ENCODE data around the gene MYL12A. TPM values are rescaled to one million over a fixed set of nuclear protein-coding genes. Genes with fewer than 3 reads are reported as not detected.

MYL12A gene
- total and polyA plus RNA-seq, 2 experiments from 2014 or later, result 456 to 692 TPM

GRCh38 chr18:3294435-3295080 is 47.0 kb downstream of the MYL12A start:
- no peak overlapping the region for H3K4me3 ChIP-seq
- WGBS (ENCODE audit: low lambda C conversion rate, missing lambda C conversion rate), result 78% methylated on average over 3 of the region's 3 CpGs

GRCh38 chr18:3297025-3297984 is 49.7 kb downstream of the MYL12A start:
- H3K79me2 ChIP-seq, result peaks cover 5% of the 10 kb centered on the region
- peak overlapping the region; percentile 94 for H3K4me2 ChIP-seq
- H3K4me1 ChIP-seq (ENCODE audit: insufficient read depth), result no peaks in the 10 kb centered on the region
- no peak for TF ChIP-seq EZH2phosphoT487 (IDR thresholded peaks at IDR 0.05; ENCODE audit: low read depth, severe bottlenecking, unreplicated experiment)
- peak; percentile 85 for TF ChIP-seq CTCF (IDR thresholded peaks at IDR 0.05; ENCODE audit: poor library complexity)
- no peaks in the 10 kb centered on the region for H3K36me3 ChIP-seq (replicated peaks; ENCODE audit: insufficient read depth, low read depth)
- no peaks in the 10 kb centered on the region for H3K9me3 ChIP-seq (ENCODE audit: low read depth)
- WGBS (ENCODE audit: low lambda C conversion rate, missing lambda C conversion rate), result 3% methylated on average over 18 of the region's 18 CpGs
- H3K9me2 ChIP-seq (replicated peaks; ENCODE audit: insufficient read depth), result no peaks in the 10 kb centered on the region
- peak overlapping the region; percentile 78 for H2AFZ ChIP-seq
- H3K4me3 ChIP-seq, result peak overlapping the region; percentile 65
- peak; percentile 95 for DNase-seq (ENCODE audit: low spot score)
- H3K27ac ChIP-seq, result peak overlapping the region; percentile 73
- no peaks in the 10 kb centered on the region for H4K20me1 ChIP-seq (ENCODE audit: insufficient read depth, poor library complexity, severe bottlenecking)
- no peaks in the 10 kb centered on the region for H3K27me3 ChIP-seq

More at GRCh38 chr18:3294435-3295080, 47.0 kb downstream of the MYL12A start:
- H3K4me2 ChIP-seq, result no peak overlapping the region
- H3K9me2 ChIP-seq (replicated peaks; ENCODE audit: insufficient read depth), result no peaks in the 10 kb centered on the region
- no peaks in the 10 kb centered on the region for H3K36me3 ChIP-seq (replicated peaks; ENCODE audit: insufficient read depth, low read depth)
- no peaks in the 10 kb centered on the region for H3K27me3 ChIP-seq
- peaks cover 5% of the 10 kb centered on the region for H3K79me2 ChIP-seq
- H3K9me3 ChIP-seq (ENCODE audit: low read depth), result no peaks in the 10 kb centered on the region
- no peak for DNase-seq (ENCODE audit: low spot score)
- H3K27ac ChIP-seq, result no peak overlapping the region
- no peaks in the 10 kb centered on the region for H4K20me1 ChIP-seq (ENCODE audit: insufficient read depth, poor library complexity, severe bottlenecking)
- H3K4me1 ChIP-seq (ENCODE audit: insufficient read depth), result no peaks in the 10 kb centered on the region
- no peak for TF ChIP-seq EZH2 (IDR thresholded peaks at IDR 0.05; ENCODE audit: borderline replicate concordance)
- TF ChIP-seq CTCF (IDR thresholded peaks at IDR 0.05; ENCODE audit: poor library complexity), result no peak
- no peak for TF ChIP-seq EZH2phosphoT487 (IDR thresholded peaks at IDR 0.05; ENCODE audit: low read depth, severe bottlenecking, unreplicated experiment)
- no peak overlapping the region for H2AFZ ChIP-seq

DNA sequence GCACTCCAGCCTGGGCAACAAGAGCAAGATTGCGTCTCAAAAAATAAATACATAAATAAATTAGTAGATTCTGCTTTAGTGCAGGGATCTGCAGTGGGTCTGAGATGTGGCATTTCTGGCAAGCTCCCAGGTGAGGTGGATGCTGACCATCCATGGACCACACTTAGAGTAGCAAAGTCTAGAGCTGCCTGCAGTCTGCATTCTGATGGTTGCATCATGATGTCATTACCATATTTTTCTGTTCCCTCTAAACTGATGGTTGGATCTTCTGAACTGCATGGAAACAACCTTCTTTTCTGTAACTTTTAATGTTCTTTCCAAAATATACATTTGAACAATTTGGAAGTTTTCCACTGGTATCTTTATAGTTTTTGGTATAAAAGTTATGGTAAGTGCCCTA is 57.2 kb downstream of the MYL12A start:
- 91% methylated on average over 1 of the region's 1 CpG for WGBS (ENCODE audit: low lambda C conversion rate, missing lambda C conversion rate)
- no peaks in the 10 kb centered on the region for H3K9me3 ChIP-seq (ENCODE audit: low read depth)
- no peak overlapping the region for H3K4me3 ChIP-seq
- H2AFZ ChIP-seq, result no peak overlapping the region
- H3K9me2 ChIP-seq (replicated peaks; ENCODE audit: insufficient read depth), result no peaks in the 10 kb centered on the region
- no peaks in the 10 kb centered on the region for H4K20me1 ChIP-seq (ENCODE audit: insufficient read depth, poor library complexity, severe bottlenecking)
- no peaks in the 10 kb centered on the region for H3K4me1 ChIP-seq (ENCODE audit: insufficient read depth)
- TF ChIP-seq EZH2phosphoT487 (IDR thresholded peaks at IDR 0.05; ENCODE audit: low read depth, severe bottlenecking, unreplicated experiment) (no peak), EZH2 (IDR thresholded peaks at IDR 0.05; ENCODE audit: borderline replicate concordance) (no peak), CTCF (IDR thresholded peaks at IDR 0.05; ENCODE audit: poor library complexity) (no peak)
- no peak for DNase-seq (ENCODE audit: low spot score)
- H3K79me2 ChIP-seq, result no peaks in the 10 kb centered on the region
- H3K4me2 ChIP-seq, result no peak overlapping the region
- no peaks in the 10 kb centered on the region for H3K36me3 ChIP-seq (replicated peaks; ENCODE audit: insufficient read depth, low read depth)
- no peak overlapping the region for H3K27ac ChIP-seq
- no peaks in the 10 kb centered on the region for H3K27me3 ChIP-seq
